ENCODE results near the gene SCN2A.

The SCN2A gene

GRCh38 chr2:165239230-165239629 lies at the start of gene SCN2A:
Gene SCN2A (plus strand): TSS chr2:165239414. CDS start chr2:165295824, 56,410 bp downstream.
- peak; percentile 31 for DNase-seq (ENCODE audit: extremely low read depth, low read depth)
- peak; percentile 49 for TF ChIP-seq CTCF (IDR thresholded peaks at IDR 0.05; ENCODE audit: low read depth, low read length, missing control alignments)
- no peak within 1 kb of the TSS for H3K4me3 ChIP-seq (replicated peaks; ENCODE audit: low read depth, low read length)

- TF ChIP-seq CTCF (IDR thresholded peaks at IDR 0.05; ENCODE audit: low read depth, low read length, missing control alignments), result no peak
- H3K4me3 ChIP-seq (replicated peaks; ENCODE audit: low read depth, low read length), result no peak overlapping the region
- DNase-seq (ENCODE audit: extremely low read depth, low read depth), result no peak
Observed at GRCh38 chr2:165191096-165191728, 48.0 kb upstream of the SCN2A start.

GRCh38 chr2:165192729-165193128 lies 46.5 kb upstream of the SCN2A start:
- no peak overlapping the region for H3K4me3 ChIP-seq (replicated peaks; ENCODE audit: low read depth, low read length)
- no peak for TF ChIP-seq CTCF (IDR thresholded peaks at IDR 0.05; ENCODE audit: low read depth, low read length, missing control alignments)
- DNase-seq (ENCODE audit: extremely low read depth, low read depth), result no peak

- no peak for TF ChIP-seq CTCF (IDR thresholded peaks at IDR 0.05; ENCODE audit: low read depth, low read length, missing control alignments)
- no peak overlapping the region for H3K4me3 ChIP-seq (replicated peaks; ENCODE audit: low read depth, low read length)
- no peak for DNase-seq (ENCODE audit: extremely low read depth, low read depth)
Observed at GRCh38 chr2:165193178-165193777, 45.9 kb upstream of the SCN2A start.

GRCh38 chr2:165196411-165196810 lies 42.8 kb upstream of the SCN2A start:
- no peak for TF ChIP-seq CTCF (IDR thresholded peaks at IDR 0.05; ENCODE audit: low read depth, low read length, missing control alignments)
- H3K4me3 ChIP-seq (replicated peaks; ENCODE audit: low read depth, low read length), result no peak overlapping the region
- DNase-seq (ENCODE audit: extremely low read depth, low read depth), result no peak

GRCh38 chr2:165197346-165197745 lies 41.9 kb upstream of the SCN2A start:
- DNase-seq (ENCODE audit: extremely low read depth, low read depth), result no peak
- H3K4me3 ChIP-seq (replicated peaks; ENCODE audit: low read depth, low read length), result no peak overlapping the region
- no peak for TF ChIP-seq CTCF (IDR thresholded peaks at IDR 0.05; ENCODE audit: low read depth, low read length, missing control alignments)
